H1 (cell line): ENCODE results near the gene ANKRD26. TPM values are rescaled to one million over a fixed set of nuclear protein-coding genes. Genes with fewer than 3 reads are reported as not detected.

ENCODE experiments used
- CTCF ChIA-PET: fragments of 300-600 bp; sonication (Branson Sonifier 250); formaldehyde crosslinking; loops from one replicate; lab custom pipeline; 2021; ENCODE audit not compliant: partially characterized antibody; lab: Charles Lee
- POLR2A ChIA-PET: fragments of 300-600 bp; sonication (Branson Sonifier 250); formaldehyde crosslinking; loops from one replicate; lab custom pipeline; 2021; ENCODE audit warnings: inconsistent platforms; ENCODE audit not compliant: partially characterized antibody; lab: Charles Lee
- DNase-seq, 2 experiments: peaks; one replicate each; pipeline versions ENCODE4 v3.0.0 to v3.0.0-alpha.2; 2010 to 2022; ENCODE audit warnings: low spot score in 2 of 2, low read depth in 1 of 2, mixed read lengths in 1 of 2
- FAIRE-seq: peaks from 2 replicates; lab custom pipeline; 2011; peaks lifted over from hg19 to GRCh38; lab: Jason Lieb, UNC
- H2AFZ ChIP-seq: 2 replicates; pipeline ENCODE4 v1.8.1; 2012; ENCODE audit warnings: low read length, inconsistent platforms
- H2AK5ac ChIP-seq: 2 replicates; pipeline ENCODE4 v1.6.1; 2013; ENCODE audit warnings: low read depth, low read length
- H2BK120ac ChIP-seq: replicated peaks from 2 replicates; pipeline ENCODE3; 2013; ENCODE audit warnings: low read depth, low read length, inconsistent platforms
- H2BK12ac ChIP-seq: 2 replicates; pipeline ENCODE4 v1.6.1; 2013; ENCODE audit warnings: low read depth, low read length
- H2BK15ac ChIP-seq: 2 replicates; pipeline ENCODE4 v1.6.1; 2013; ENCODE audit warnings: low read length
- H2BK20ac ChIP-seq: 2 replicates; pipeline ENCODE4 v1.6.1; 2013; ENCODE audit warnings: low read length
- H2BK5ac ChIP-seq: 2 replicates; pipeline ENCODE4 v1.6.1; 2013; ENCODE audit warnings: low read depth, low read length
- H3K14ac ChIP-seq: 2 replicates; pipeline ENCODE4 v1.6.1; 2013; ENCODE audit warnings: inconsistent platforms; ENCODE audit not compliant: insufficient read length
- H3K18ac ChIP-seq: 2 replicates; pipeline ENCODE4 v1.6.1; 2013; ENCODE audit warnings: low read length; ENCODE audit errors: extremely low read depth
- H3K23ac ChIP-seq: 2 replicates; pipeline ENCODE4 v1.6.1; 2013; ENCODE audit warnings: inconsistent platforms; ENCODE audit not compliant: insufficient read length
- H3K23me2 ChIP-seq: 2 replicates; pipeline ENCODE4 v1.6.1; 2013; ENCODE audit warnings: low read depth, low read length
- H3K27ac ChIP-seq: 2 replicates; pipeline ENCODE4 v1.6.1; 2011; ENCODE audit warnings: low read depth, low read length, inconsistent platforms
- H3K27me3 ChIP-seq, 4 experiments: replicated peaks in 1 of 4; 1 replicate in 1 of 4; 2 replicates in 3 of 4; pipeline versions ENCODE4 v1.6.1 to v1.8.1; 2011 to 2013; ENCODE audit warnings: low read length in 3 of 4, mild to moderate bottlenecking in 3 of 4, inconsistent platforms in 2 of 4, mixed read lengths in 2 of 4, moderate library complexity in 1 of 4; ENCODE audit not compliant: control insufficient read depth in 3 of 4, insufficient read depth in 3 of 4; ENCODE audit errors: extremely low read depth in 1 of 4
- H3K36me3 ChIP-seq, 4 experiments: 2 replicates each; pipeline versions ENCODE4 v1.6.1 to v1.8.1; 2011 to 2013; ENCODE audit warnings: mild to moderate bottlenecking in 4 of 4, low read length in 3 of 4, moderate library complexity in 2 of 4, control low read depth in 1 of 4, inconsistent platforms in 1 of 4; ENCODE audit not compliant: insufficient read depth in 4 of 4, control insufficient read depth in 2 of 4
- H3K4ac ChIP-seq: replicated peaks from 2 replicates; pipeline ENCODE3; 2013; ENCODE audit warnings: low read length, low read depth, mixed read lengths, inconsistent platforms; ENCODE audit not compliant: insufficient read length
- H3K4me1 ChIP-seq, 4 experiments: replicated peaks in 1 of 4; 1 replicate in 1 of 4; 2 replicates in 3 of 4; pipeline versions ENCODE4 v1.6.1 to v1.8.1; 2011 to 2013; ENCODE audit warnings: low read length in 3 of 4, inconsistent platforms in 2 of 4, mixed read lengths in 1 of 4; ENCODE audit not compliant: insufficient read depth in 4 of 4, control insufficient read depth in 3 of 4
- H3K4me2 ChIP-seq, 2 experiments: 2 replicates each; pipeline versions ENCODE4 v1.6.1 to v1.8.1; 2011 to 2013; ENCODE audit warnings: low read depth in 2 of 2, low read length in 2 of 2, control low read depth in 1 of 2, inconsistent platforms in 1 of 2, mild to moderate bottlenecking in 1 of 2; ENCODE audit not compliant: insufficient read depth in 1 of 2
- H3K4me3 ChIP-seq, 4 experiments: fragments of 200-600, 300-600 bp in 1 of 4; sonication (generic), shearing (Covaris generic), sonication (Bioruptor Twin) in 1 of 4; 2 replicates each; pipeline versions ENCODE4 v1.5.1 to v1.8.1; 2011 to 2016; ENCODE audit warnings: low read length in 4 of 4, low read depth in 3 of 4, control low read depth in 2 of 4, inconsistent platforms in 2 of 4, mild to moderate bottlenecking in 2 of 4, mixed read lengths in 1 of 4, moderate library complexity in 1 of 4; ENCODE audit not compliant: insufficient read depth in 2 of 4; ENCODE audit errors: extremely low read depth in 1 of 4
- H3K56ac ChIP-seq: replicated peaks from 2 replicates; pipeline ENCODE3; 2013; ENCODE audit warnings: low read depth, mild to moderate bottlenecking, mixed read lengths, low read length, inconsistent platforms; ENCODE audit not compliant: insufficient read length
- H3K79me1 ChIP-seq: 2 replicates; pipeline ENCODE4 v1.6.1; 2013; ENCODE audit warnings: low read depth, low read length, control low read depth
- H3K79me2 ChIP-seq, 2 experiments: 2 replicates each; pipeline versions ENCODE4 v1.6.1 to v1.8.1; 2012 to 2013; ENCODE audit warnings: low read length in 2 of 2, mild to moderate bottlenecking in 2 of 2, inconsistent platforms in 1 of 2; ENCODE audit not compliant: insufficient read depth in 2 of 2, control insufficient read depth in 1 of 2
- H3K9ac ChIP-seq, 4 experiments: replicated peaks in 1 of 4; 1 replicate in 1 of 4; 2 replicates in 3 of 4; pipeline versions ENCODE4 v1.6.1 to v1.8.1; 2011 to 2013; ENCODE audit warnings: low read depth in 3 of 4, low read length in 3 of 4, control low read depth in 2 of 4, mild to moderate bottlenecking in 2 of 4, moderate library complexity in 2 of 4, inconsistent platforms in 1 of 4; ENCODE audit errors: extremely low read depth in 1 of 4
- H3K9me3 ChIP-seq, 2 experiments: 2 replicates each; pipeline versions ENCODE4 v1.6.1 to v1.8.1; 2012 to 2013; ENCODE audit warnings: mild to moderate bottlenecking in 2 of 2, moderate library complexity in 2 of 2, control low read depth in 1 of 2, inconsistent platforms in 1 of 2, low read depth in 1 of 2, low read length in 1 of 2, mixed read lengths in 1 of 2; ENCODE audit not compliant: insufficient read depth in 2 of 2
- H4K20me1 ChIP-seq, 2 experiments: replicated peaks in 1 of 2; 2 replicates each; pipeline versions ENCODE3 to v1.8.1; 2011 to 2013; ENCODE audit warnings: inconsistent platforms in 2 of 2, low read length in 2 of 2, mild to moderate bottlenecking in 1 of 2; ENCODE audit not compliant: insufficient read depth in 2 of 2, control insufficient read depth in 1 of 2
- H4K5ac ChIP-seq: 2 replicates; pipeline ENCODE4 v1.6.1; 2013; ENCODE audit warnings: low read length, low read depth, mixed read lengths, inconsistent platforms; ENCODE audit not compliant: insufficient read length
- H4K8ac ChIP-seq: 2 replicates; pipeline ENCODE4 v1.8.0; 2013; ENCODE audit warnings: mild to moderate bottlenecking, moderate library complexity, low read length, inconsistent platforms; ENCODE audit not compliant: insufficient read depth; ENCODE audit errors: extremely low read depth
- H4K91ac ChIP-seq: replicated peaks from 2 replicates; pipeline ENCODE3; 2013; ENCODE audit warnings: low read length, mixed read lengths, inconsistent platforms; ENCODE audit not compliant: insufficient read length
- CBX5 ChIP-seq: fragments of 300-800, 300-1000 bp; sonication (generic); IDR thresholded peaks from 2 replicates; pipeline ENCODE4 v1.7.1; 2016; ENCODE audit warnings: antibody characterized with exemption, low read length, low read depth
- HDAC6 ChIP-seq: IDR thresholded peaks from one replicate; pipeline ENCODE4 v1.7.1; 2012; ENCODE audit warnings: low read depth, mild to moderate bottlenecking, inconsistent platforms, low read length, moderate library complexity
- SIRT6 ChIP-seq: IDR thresholded peaks from one replicate; pipeline ENCODE4 v1.7.1; 2012; ENCODE audit warnings: low read length, inconsistent platforms
- SRF ChIP-seq: IDR thresholded peaks from 2 replicates; pipeline ENCODE4 v1.6.1; 2011; ENCODE audit warnings: mild to moderate bottlenecking, low read depth, low read length, moderate library complexity
- TAF1 ChIP-seq: IDR thresholded peaks from 2 replicates; pipeline ENCODE4 v1.6.1; 2011; ENCODE audit warnings: mild to moderate bottlenecking, low read depth, low read length
- WGBS, 2 experiments: shearing (Covaris generic) in 1 of 2; methylation state at CpG; one replicate each; pipeline versions ENCODE4 v1.1.6 to v1.1.7; 2013 to 2015; ENCODE audit warnings: low lambda C conversion rate in 2 of 2, mixed read lengths in 2 of 2, inconsistent platforms in 1 of 2, low coverage in 1 of 2, missing lambda C conversion rate in 1 of 2; ENCODE audit not compliant: insufficient replicate concordance in 2 of 2, insufficient coverage in 1 of 2, insufficient read length in 1 of 2; ENCODE audit errors: extremely low coverage in 1 of 2, missing lambda C conversion rate in 1 of 2; 5-methylcytosine and 5-hydroxymethylcytosine counted together
- polyA plus RNA-seq, 7 experiments: library from polyadenylated mRNA; depleted of rRNA in 3 of 7; stranded (reverse) in 5 of 7; unstranded in 2 of 7; fragments of >200 nt in 5 of 7; fragments of 200-250 nt in 2 of 7; gene quantifications; 1 replicate in 5 of 7; 2 replicates in 1 of 7; 4 replicates in 1 of 7; pipeline versions ENCODE4 v1.2.1 to v1.2.3, GENCODE V29; 2011 to 2013; ENCODE audit warnings: missing spikeins in 2 of 7, mixed read lengths in 2 of 7
- total RNA-seq: library from RNA; stranded (reverse); fragmentation: NEBNext Ultra II Directional; extraction: Animal tissue kit (Norgen Biotek cat#: 25700); gene quantifications from 2 replicates; pipeline ENCODE4 v1.2.1, GENCODE V29; 2021
- TF ChIP-seq, protein P1 (sequence below): IDR thresholded peaks from 2 replicates; pipeline ENCODE4 v1.6.1; 2011; ENCODE audit warnings: low read length, improper control_type of control experiment

Gene ANKRD26
- total and polyA plus RNA-seq, 2 of the 8 experiments (the other 6 are each of a cell fraction or from before 2014, with no cell fraction given) = 1.3 to 8.8 TPM

DNA sequence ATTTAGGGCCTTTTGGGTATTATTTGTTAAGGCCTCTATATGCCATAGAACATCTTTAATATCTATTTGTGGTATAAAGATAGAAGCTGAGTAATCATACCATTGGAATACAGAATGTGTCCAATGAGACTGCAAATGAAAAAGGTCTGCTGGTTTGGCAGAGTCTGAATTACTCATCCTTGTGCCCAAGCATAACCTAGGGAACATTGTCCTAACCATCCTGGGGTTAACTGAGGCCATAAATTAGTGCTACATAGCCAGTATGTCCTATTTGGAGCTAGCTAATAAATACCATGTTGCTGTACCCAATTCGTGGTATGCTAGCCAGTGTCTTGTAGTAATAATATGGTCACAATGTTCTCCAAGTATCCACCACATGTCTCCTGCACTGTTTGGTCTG lies 117.1 kb downstream of the ANKRD26 start:
- CTCF ChIA-PET = no interaction called here
- no peak overlapping the region for H3K9ac ChIP-seq
- no peak overlapping the region for H2BK12ac ChIP-seq
- H3K23me2 ChIP-seq = no peaks in the 10 kb centered on the region
- TF ChIP-seq TAF1 (no peak), CBX5 (no peak), HDAC6 (no peak), SRF (no peak), SIRT6 (no peak)
- TF ChIP-seq, protein P1, sequence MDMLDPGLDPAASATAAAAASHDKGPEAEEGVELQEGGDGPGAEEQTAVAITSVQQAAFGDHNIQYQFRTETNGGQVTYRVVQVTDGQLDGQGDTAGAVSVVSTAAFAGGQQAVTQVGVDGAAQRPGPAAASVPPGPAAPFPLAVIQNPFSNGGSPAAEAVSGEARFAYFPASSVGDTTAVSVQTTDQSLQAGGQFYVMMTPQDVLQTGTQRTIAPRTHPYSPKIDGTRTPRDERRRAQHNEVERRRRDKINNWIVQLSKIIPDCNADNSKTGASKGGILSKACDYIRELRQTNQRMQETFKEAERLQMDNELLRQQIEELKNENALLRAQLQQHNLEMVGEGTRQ = no peak
- TF ChIP-seq, all 59 proteins: peak for 0
- H3K79me1 ChIP-seq = no peaks in the 10 kb centered on the region
- no peak overlapping the region for H4K8ac ChIP-seq
- H3K4ac ChIP-seq = no peak overlapping the region
- POLR2A ChIA-PET = no interaction called here
- H4K5ac ChIP-seq = no peak overlapping the region
- H3K14ac ChIP-seq = no peak overlapping the region
- no peak overlapping the region for H3K4me3 ChIP-seq
- H4K20me1 ChIP-seq = no peaks in the 10 kb centered on the region
- H2AK5ac ChIP-seq = no peak overlapping the region
- H3K27me3 ChIP-seq = no peaks in the 10 kb centered on the region
- no peak overlapping the region for H2BK5ac ChIP-seq
- no peak overlapping the region for H3K27ac ChIP-seq
- no peaks in the 10 kb centered on the region for H3K79me2 ChIP-seq
- peaks cover 0 to 3% of the 10 kb centered on the region in 2 experiments; a peak in 1 of 4 replicates for H3K9me3 ChIP-seq
- H3K36me3 ChIP-seq = no peaks in the 10 kb centered on the region
- no peak overlapping the region for H2BK120ac ChIP-seq
- H2BK20ac ChIP-seq = no peak overlapping the region
- H3K23ac ChIP-seq = no peak overlapping the region
- no peak overlapping the region for H3K4me2 ChIP-seq
- WGBS, 2 experiments = 88% methylated on average over 1 of the region's 1 CpG; no CpG with 5 or more reads in 1 of the 2 experiments
- DNase-seq (no peak), FAIRE-seq (no peak)
- no peak overlapping the region for H3K56ac ChIP-seq
- no peak overlapping the region for H3K18ac ChIP-seq
- no peak overlapping the region for H2BK15ac ChIP-seq
- no peak overlapping the region for H2AFZ ChIP-seq
- no peak overlapping the region for H4K91ac ChIP-seq
- no peaks in the 10 kb centered on the region for H3K4me1 ChIP-seq
